HepG2 (cell line): ENCODE data around the gene ATF1. TPM values are rescaled to one million over a fixed set of nuclear protein-coding genes. Genes with fewer than 3 reads are reported as not detected.
A peak's percentile ranks its signal among the peaks of the same experiment; 100 is the strongest.

Experiments
- ARNT ChIP-seq: fragments of 450-650 bp; IDR thresholded peaks from 2 replicates; pipeline ENCODE4 v1.6.1; 2017
- CHD4 ChIP-seq: fragments of 200-600 bp; sonication (generic); IDR thresholded peaks from 2 replicates; pipeline ENCODE4 v1.7.0; 2017; ENCODE audit warnings: mild to moderate bottlenecking, low read length, borderline replicate concordance
- GLMP ChIP-seq: sonication (generic); formaldehyde crosslinking; IDR thresholded peaks from 2 replicates; pipeline ENCODE4 v1.9.0; 2021; ENCODE audit warnings: missing genetic modification reagents, mild to moderate bottlenecking, borderline replicate concordance
- GPBP1L1 ChIP-seq: sonication (generic); formaldehyde crosslinking; IDR thresholded peaks from 2 replicates; pipeline ENCODE4 v1.5.0; 2020; ENCODE audit warnings: mild to moderate bottlenecking, missing genetic modification reagents
- HCFC1 ChIP-seq: fragments of 150-350 bp; IDR thresholded peaks from 2 replicates; pipeline ENCODE4 v1.6.1; 2014; ENCODE audit warnings: low read depth, low read length
- HDAC1 ChIP-seq: sonication (generic); formaldehyde crosslinking; IDR thresholded peaks from 2 replicates; pipeline ENCODE4 v1.5.1; 2020; ENCODE audit warnings: mild to moderate bottlenecking, missing genetic modification reagents
- HDAC6 ChIP-seq: fragments of 200-600 bp; sonication (generic); IDR thresholded peaks from 2 replicates; pipeline ENCODE4 v1.7.0; 2017; ENCODE audit warnings: mild to moderate bottlenecking, antibody characterized with exemption, low read length, low read depth
- HNF1A ChIP-seq, 2 experiments: sonication (generic) in 1 of 2; formaldehyde crosslinking in 1 of 2; IDR thresholded peaks; 2 replicates each; pipeline versions ENCODE4 v1.4.0 to v1.6.1; 2016 to 2020; ENCODE audit warnings: borderline replicate concordance in 1 of 2, low read depth in 1 of 2, mild to moderate bottlenecking in 1 of 2, missing genetic modification reagents in 1 of 2
- HOXA5 ChIP-seq: sonication (generic); formaldehyde crosslinking; IDR thresholded peaks from 2 replicates; pipeline ENCODE4 v1.4.0; 2020; ENCODE audit warnings: missing genetic modification reagents
- NFRKB ChIP-seq: fragments of 450-650 bp; IDR thresholded peaks from 2 replicates; pipeline ENCODE4 v1.6.1; 2017
- NR1H2 ChIP-seq: sonication (generic); formaldehyde crosslinking; IDR thresholded peaks from 2 replicates; pipeline ENCODE4 v1.8.1; 2022; ENCODE audit warnings: low read depth, missing genetic modification reagents, borderline replicate concordance
- NR3C1 ChIP-seq: sonication (generic); formaldehyde crosslinking; IDR thresholded peaks from 2 replicates; pipeline ENCODE4 v1.4.0; 2020; ENCODE audit warnings: missing genetic modification reagents
- SALL2 ChIP-seq: sonication (generic); formaldehyde crosslinking; IDR thresholded peaks from 2 replicates; pipeline ENCODE4 v1.8.1; 2023; ENCODE audit warnings: mild to moderate bottlenecking, missing genetic modification reagents, inconsistent platforms
- SMYD3 ChIP-seq: sonication (generic); formaldehyde crosslinking; IDR thresholded peaks from 2 replicates; pipeline ENCODE4 v1.8.1; 2023; ENCODE audit warnings: mild to moderate bottlenecking, missing genetic modification reagents
- SOX5 ChIP-seq: IDR thresholded peaks from 2 replicates; pipeline ENCODE4 v1.6.1; 2016; ENCODE audit warnings: borderline replicate concordance
- ZIK1 ChIP-seq: sonication (generic); formaldehyde crosslinking; IDR thresholded peaks from 2 replicates; pipeline ENCODE4 v1.5.0; 2020; ENCODE audit warnings: mild to moderate bottlenecking, low read depth, missing genetic modification reagents, borderline replicate concordance
- ZNF121 ChIP-seq: sonication (generic); formaldehyde crosslinking; IDR thresholded peaks from 2 replicates; pipeline ENCODE4 v1.5.0; 2020; ENCODE audit warnings: mild to moderate bottlenecking, missing genetic modification reagents
- ZNF30 ChIP-seq: sonication (generic); formaldehyde crosslinking; IDR thresholded peaks from 2 replicates; pipeline ENCODE4 v1.5.0; 2020; ENCODE audit warnings: mild to moderate bottlenecking, missing genetic modification reagents
- ZNF337 ChIP-seq: sonication (generic); formaldehyde crosslinking; IDR thresholded peaks from 2 replicates; pipeline ENCODE4 v1.5.1; 2020; ENCODE audit warnings: missing genetic modification reagents, low read depth, mild to moderate bottlenecking, borderline replicate concordance
- ZNF484 ChIP-seq: sonication (generic); formaldehyde crosslinking; IDR thresholded peaks from 2 replicates; pipeline ENCODE4 v1.5.1; 2020; ENCODE audit warnings: mild to moderate bottlenecking, low read depth, missing genetic modification reagents, borderline replicate concordance
- ZNF652 ChIP-seq: IDR thresholded peaks from 2 replicates; pipeline ENCODE4 v1.6.1; 2016; ENCODE audit warnings: low read depth, borderline replicate concordance
- ZNF713 ChIP-seq: sonication (generic); formaldehyde crosslinking; IDR thresholded peaks from 2 replicates; pipeline ENCODE4 v1.4.0; 2020; ENCODE audit warnings: mild to moderate bottlenecking, missing genetic modification reagents
- ZNF775 ChIP-seq: sonication (generic); formaldehyde crosslinking; IDR thresholded peaks from 2 replicates; pipeline ENCODE4 v1.4.0; 2020; ENCODE audit warnings: missing genetic modification reagents, mild to moderate bottlenecking, moderate library complexity, borderline replicate concordance
- ZNF850 ChIP-seq: sonication (generic); formaldehyde crosslinking; conservative IDR thresholded peaks from 2 replicates; pipeline ENCODE4 v1.9.0; 2021; ENCODE audit warnings: mild to moderate bottlenecking, missing genetic modification reagents
- ZSCAN31 ChIP-seq: sonication (generic); formaldehyde crosslinking; IDR thresholded peaks from 2 replicates; pipeline ENCODE4 v1.5.0; 2020; ENCODE audit warnings: low read depth, mild to moderate bottlenecking, missing genetic modification reagents
- polyA plus RNA-seq, 8 experiments: library from polyadenylated mRNA; depleted of rRNA in 3 of 8; stranded (reverse) in 7 of 8; unstranded in 1 of 8; fragments of >200 nt; fragmentation: Illumina TruSeq in 4 of 8; extraction: Trizol in 4 of 8; gene quantifications; 2 replicates each; pipeline versions ENCODE4 v1.2.1 to v1.2.3, GENCODE V29; 2011 to 2016; ENCODE audit warnings: low read depth in 4 of 8, missing spikeins in 1 of 8, mixed read lengths in 1 of 8; ENCODE audit not compliant: insufficient read depth in 1 of 8
- total RNA-seq, 5 experiments: library from RNA; depleted of rRNA; stranded (reverse); fragments of >200 nt; fragmentation: Illumina TruSeq; extraction: Trizol; gene quantifications; 2 replicates each; pipeline ENCODE4 v1.2.3, GENCODE V29; 2016; ENCODE audit warnings: low read depth in 1 of 5

Gene ATF1
- total and polyA plus RNA-seq, 2 of the 13 experiments (the other 11 are each of a cell fraction or from before 2014, with no cell fraction given) = 29.3 to 52.0 TPM

- TF ChIP-seq HNF1A (IDR thresholded peaks at IDR 0.05; ENCODE audit: low read depth) (no peak), HNF1A (CRISPR knock-in tag; IDR thresholded peaks at IDR 0.05; ENCODE audit: borderline replicate concordance) (no peak; the same call in 1 of the 2 replicates), ZNF484 (CRISPR knock-in tag) (no peak), HDAC1 (CRISPR knock-in tag) (peak; percentile 78), ZNF337 (CRISPR knock-in tag) (peak; percentile 20; the same call in 1 of the 2 replicates), NFRKB (no peak), CHD4 (no peak), GLMP (CRISPR knock-in tag) (no peak), NR3C1 (CRISPR knock-in tag) (no peak), HCFC1 (peak; percentile 54; the same call in 1 of the 2 replicates), ZIK1 (peak; percentile 87; the same call in 1 of the 2 replicates), SMYD3 (CRISPR knock-in tag) (no peak), ZNF775 (CRISPR knock-in tag) (no peak), ZNF850 (no peak), ZNF121 (CRISPR knock-in tag) (no peak), ZNF30 (CRISPR knock-in tag) (no peak), SALL2 (CRISPR knock-in tag) (peak; percentile 61), ARNT (no peak), NR1H2 (CRISPR knock-in tag) (no peak), HDAC6 (no peak), SOX5 (CRISPR knock-in tag) (0 out of 2 replicates have a peak, but pooled peaks have one; percentile 41), ZNF652 (no peak; the same call in 1 of the 2 replicates), GPBP1L1 (CRISPR knock-in tag) (no peak), ZNF713 (CRISPR knock-in tag) (no peak), ZSCAN31 (0 out of 2 replicates have a peak, but pooled peaks have one; percentile 28), HOXA5 (CRISPR knock-in tag) (0 out of 2 replicates have a peak, but pooled peaks have one; percentile 30)
Measured at GRCh38 chr12:50763639-50764285, at the start of gene ATF1 (continued).
